Adrenal gland (tissue), 12 donors: ENCODE results near the gene DMXL2. TPM values are rescaled to one million over a fixed set of nuclear protein-coding genes. Genes with fewer than 3 reads are reported as not detected.
"Not testable (repeated sequence)": the region's sequence is repeated elsewhere in the genome, so short reads cannot be mapped to it uniquely, and the experiment has no call there.

Source experiments
- DNase-seq, 7 donors: peaks; one replicate each; pipeline ENCODE4 v3.0.0-alpha.2; 2019 to 2020
- H3K27ac ChIP-seq, 5 donors: fragments of 200-600 bp; sonication (generic) in 4 of 5; 1 replicate in 3 of 5; 2 replicates in 2 of 5; pipeline versions ENCODE4 v1.5.1 to v1.8.0; 2016 to 2020; ENCODE audit warnings: mild to moderate bottlenecking in 1 of 5
- H3K27me3 ChIP-seq: fragments of 200-600 bp; 2 replicates; pipeline ENCODE4 v1.8.0; 2021
- H3K36me3 ChIP-seq, 2 donors: fragments of 200-600 bp; replicated peaks in 1 of 2; 1 replicate in 1 of 2; 2 replicates in 1 of 2; pipeline versions ENCODE4 v1.5.1 to v1.8.0; 2018 to 2022
- H3K4me1 ChIP-seq, 2 donors: fragments of 200-600 bp; replicated peaks in 1 of 2; 1 replicate in 1 of 2; 2 replicates in 1 of 2; pipeline versions ENCODE4 v1.5.1 to v1.8.0; 2018 to 2021
- H3K4me3 ChIP-seq, 4 donors: fragments of 200-600 bp; sonication (generic) in 3 of 4; one replicate each; pipeline ENCODE4 v1.5.1; 2016 to 2018
- H3K9me3 ChIP-seq, 3 donors: fragments of 200-600 bp; sonication (generic) in 1 of 3; replicated peaks in 1 of 3; 1 replicate in 2 of 3; 2 replicates in 1 of 3; pipeline versions ENCODE4 v1.5.1 to v1.8.0; 2016 to 2021
- POLR2A ChIP-seq, 2 donors: fragments of 450-650 bp; IDR thresholded peaks; one replicate each; pipeline ENCODE4 v1.6.1; 2017; ENCODE audit warnings: antibody characterized with exemption in 2 of 2, mild to moderate bottlenecking in 2 of 2, moderate library complexity in 1 of 2
- WGBS, 4 donors: extraction: QIAGEN DNeasy Blood & Tissue Kit in 2 of 4; methylation state at CpG; one replicate each; pipeline versions ENCODE4 v1.1.5 to v1.1.7; 2013 to 2017; 5-methylcytosine and 5-hydroxymethylcytosine counted together
- intact Hi-C, 2 donors: fragments of 100-400 bp; cut with DNase I; formaldehyde crosslinking; loops; one replicate each; pipeline versions ENCODE4 v1.14.1 to v1.15.0; 2022 to 2023
- polyA plus RNA-seq, 3 donors: library from polyadenylated mRNA; stranded (reverse); fragments of 200-250 nt in 2 of 3; fragments of 350-450 nt in 1 of 3; fragmentation: Illumina TruSeq in 1 of 3; extraction: RNeasy Lipid Tissue Mini Kit (QIAGEN cat#74804) in 1 of 3; gene quantifications; one replicate each; pipeline ENCODE4 v1.2.3, GENCODE V29; 2013 to 2014
- total RNA-seq, 9 donors: library from RNA; depleted of rRNA in 4 of 9; stranded (reverse); fragments of >200 nt in 4 of 9; fragments of 120-200 nt in 1 of 9; fragmentation: NEBNext Ultra II Directional in 1 of 9; extraction: Animal tissue kit (Norgen Biotek cat#: 25700) in 1 of 9; gene quantifications; one replicate each; pipeline versions ENCODE4 v1.1.0 to v1.2.4, GENCODE V29; 2013 to 2023
- TF ChIP-seq, protein P1 (sequence below), 6 experiments: fragments of 450-650 bp in 4 of 6; fragments of 200-600 bp in 2 of 6; sonication (generic) in 1 of 6; IDR thresholded peaks; 1 replicate in 5 of 6; 2 replicates in 1 of 6; pipeline versions ENCODE4 v1.5.1 to v1.8.0; 2016 to 2021; ENCODE audit warnings: antibody characterized with exemption in 6 of 6, mild to moderate bottlenecking in 2 of 6, moderate library complexity in 1 of 6
- donor health status: healthy with polysubstance abuse.
- donor health status: Bipolar disorder and iron deficiency.
- donor health status: DM: yes; HTN: yes; CAD: no.
- donor health status: DM: no; HTN: no; CAD: no.
- donor health status: DM: no; HTN: no; CAD: no.
- donor health status: DM: yes; HTN: yes; CAD: no.

The DMXL2 gene
- total and polyA plus RNA-seq, 12 donors, result 19.6 to 51.4 (median 24.8) TPM

DNA sequence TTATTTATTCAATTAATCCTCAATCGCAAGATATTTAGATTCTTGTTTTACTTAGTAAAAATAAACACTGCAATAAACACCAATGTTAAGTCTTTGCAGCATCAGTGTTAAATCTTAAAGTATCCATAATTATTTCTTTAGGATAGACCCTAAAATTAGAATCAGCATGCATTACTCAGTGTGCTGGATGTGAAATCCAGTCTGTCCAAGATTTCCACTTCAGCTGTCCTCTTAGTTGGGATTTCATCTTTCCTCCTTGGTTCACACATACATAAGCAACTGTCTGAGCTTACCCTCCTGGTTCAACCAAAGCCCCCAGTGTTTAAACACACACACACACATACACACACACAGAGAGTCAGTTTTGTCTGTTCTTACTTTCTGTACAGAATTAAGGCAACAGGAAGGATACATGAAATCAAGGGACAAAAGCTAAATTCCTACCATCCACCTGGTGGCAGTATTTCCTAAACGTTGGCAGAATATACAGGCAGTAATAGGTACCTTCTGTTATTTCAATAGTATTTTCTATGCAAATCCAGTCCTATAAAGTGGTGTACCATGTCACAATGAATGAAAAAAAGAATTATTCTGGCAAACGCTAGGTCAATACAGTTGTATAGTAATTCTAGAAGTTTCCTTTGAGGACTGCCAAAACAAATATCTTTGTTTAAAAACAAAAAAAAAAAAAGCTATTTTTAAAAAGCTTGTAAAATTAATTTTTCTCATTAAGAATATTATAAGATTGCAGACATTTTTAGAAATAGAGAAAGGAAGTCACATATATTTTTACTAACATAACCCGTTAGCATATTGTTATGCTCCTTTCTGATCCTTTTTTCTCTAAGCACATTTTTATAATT lies 27.3 kb upstream of the DMXL2 start:
- Histone ChIP-seq H3K4me3 (no peak overlapping the region), H3K9me3 (no peaks in the 10 kb centered on the region), H3K36me3 (no peaks in the 10 kb centered on the region), H3K27ac (no peak overlapping the region), H3K27me3 (no peaks in the 10 kb centered on the region), H3K4me1 (no peaks in the 10 kb centered on the region)
- intact Hi-C loops, result loop anchor here (2.0 to 5.0 kb wide), 2 partner anchors 122 to 127 kb away; no protein-coding TSS in a partner anchor
- peak in 5 of 7 donors; percentile 20 to 59 (median 51) for DNase-seq
- WGBS, 4 donors, result 33 to 39% (median 34%) methylated on average over 4 of the region's 4 CpGs
- TF ChIP-seq, protein P1, sequence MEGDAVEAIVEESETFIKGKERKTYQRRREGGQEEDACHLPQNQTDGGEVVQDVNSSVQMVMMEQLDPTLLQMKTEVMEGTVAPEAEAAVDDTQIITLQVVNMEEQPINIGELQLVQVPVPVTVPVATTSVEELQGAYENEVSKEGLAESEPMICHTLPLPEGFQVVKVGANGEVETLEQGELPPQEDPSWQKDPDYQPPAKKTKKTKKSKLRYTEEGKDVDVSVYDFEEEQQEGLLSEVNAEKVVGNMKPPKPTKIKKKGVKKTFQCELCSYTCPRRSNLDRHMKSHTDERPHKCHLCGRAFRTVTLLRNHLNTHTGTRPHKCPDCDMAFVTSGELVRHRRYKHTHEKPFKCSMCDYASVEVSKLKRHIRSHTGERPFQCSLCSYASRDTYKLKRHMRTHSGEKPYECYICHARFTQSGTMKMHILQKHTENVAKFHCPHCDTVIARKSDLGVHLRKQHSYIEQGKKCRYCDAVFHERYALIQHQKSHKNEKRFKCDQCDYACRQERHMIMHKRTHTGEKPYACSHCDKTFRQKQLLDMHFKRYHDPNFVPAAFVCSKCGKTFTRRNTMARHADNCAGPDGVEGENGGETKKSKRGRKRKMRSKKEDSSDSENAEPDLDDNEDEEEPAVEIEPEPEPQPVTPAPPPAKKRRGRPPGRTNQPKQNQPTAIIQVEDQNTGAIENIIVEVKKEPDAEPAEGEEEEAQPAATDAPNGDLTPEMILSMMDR (IDR thresholded peaks at IDR 0.05), result peak; percentile 55 to 91 (median 81)
- no peak for TF ChIP-seq POLR2A (IDR thresholded peaks at IDR 0.05)

DNA sequence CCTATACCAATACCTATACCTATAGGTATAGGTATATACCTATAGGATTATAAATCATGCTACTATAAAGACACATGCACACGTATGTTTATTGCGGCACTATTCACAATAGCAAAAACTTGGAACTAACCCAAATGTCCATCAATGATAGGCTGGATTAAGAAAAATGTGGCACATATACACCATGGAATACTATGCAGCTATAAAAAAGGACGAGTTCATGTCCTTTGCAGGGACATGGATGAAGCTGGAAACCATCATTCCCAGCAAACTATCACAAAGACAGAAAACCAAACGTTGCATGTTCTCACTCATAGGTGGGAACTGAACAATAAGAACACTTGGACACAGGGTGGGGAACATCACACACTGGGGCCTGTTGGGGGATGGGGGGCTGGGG lies 26.1 kb upstream of the DMXL2 start:
- DNase-seq, H3K27me3 ChIP-seq, intact Hi-C loops, H3K36me3 ChIP-seq, H3K9me3 ChIP-seq, H3K4me1 ChIP-seq, H3K4me3 ChIP-seq, H3K27ac ChIP-seq: not testable (repeated sequence)
- 66 to 76% (median 71%) methylated on average over 4 of the region's 4 CpGs for WGBS, 4 donors

- H3K4me1 ChIP-seq, H3K27ac ChIP-seq, H3K27me3 ChIP-seq, H3K4me3 ChIP-seq, H3K9me3 ChIP-seq, intact Hi-C loops, H3K36me3 ChIP-seq, DNase-seq: not testable (repeated sequence)
- 73 to 82% (median 75%) methylated on average over 1 of the region's 1 CpG; no CpG with 5 or more reads in 1 of the 4 donors for WGBS, 4 donors
Observed at GRCh38 chr15:51648101-51648500, 25.5 kb upstream of the DMXL2 start.

GRCh38 chr15:51647128-51647562 lies 24.6 kb upstream of the DMXL2 start:
- peak; percentile 45 to 71 (median 67) for DNase-seq
- no peaks in the 10 kb centered on the region for H3K27me3 ChIP-seq
- intact Hi-C loops, result no loop called here
- H3K27ac ChIP-seq, result no peak overlapping the region
- no peaks in the 10 kb centered on the region for H3K36me3 ChIP-seq
- H3K4me1 ChIP-seq, result no peaks in the 10 kb centered on the region
- WGBS, 4 donors, result 41 to 55% (median 51%) methylated on average over 3 of the region's 3 CpGs
- no peak for TF ChIP-seq POLR2A (IDR thresholded peaks at IDR 0.05)
- TF ChIP-seq, protein P1 (IDR thresholded peaks at IDR 0.05), result no peak
- H3K9me3 ChIP-seq, result no peaks in the 10 kb centered on the region
- no peak overlapping the region for H3K4me3 ChIP-seq

GRCh38 chr15:51642696-51643095 lies 20.1 kb upstream of the DMXL2 start:
- Histone ChIP-seq H3K36me3 (no peaks in the 10 kb centered on the region), H3K27me3 (no peaks in the 10 kb centered on the region), H3K9me3 (no peaks in the 10 kb centered on the region), H3K4me1 (no peaks in the 10 kb centered on the region), H3K4me3 (no peak overlapping the region), H3K27ac (no peak overlapping the region)
- intact Hi-C loops, result no loop called here
- 39 to 61% (median 49%) methylated on average over 1 of the region's 1 CpG for WGBS, 4 donors
- TF ChIP-seq, protein P1 (IDR thresholded peaks at IDR 0.05), result no peak
- TF ChIP-seq POLR2A (IDR thresholded peaks at IDR 0.05), result no peak
- no peak for DNase-seq
